ENCODE data around the gene SORCS2.

DNA sequence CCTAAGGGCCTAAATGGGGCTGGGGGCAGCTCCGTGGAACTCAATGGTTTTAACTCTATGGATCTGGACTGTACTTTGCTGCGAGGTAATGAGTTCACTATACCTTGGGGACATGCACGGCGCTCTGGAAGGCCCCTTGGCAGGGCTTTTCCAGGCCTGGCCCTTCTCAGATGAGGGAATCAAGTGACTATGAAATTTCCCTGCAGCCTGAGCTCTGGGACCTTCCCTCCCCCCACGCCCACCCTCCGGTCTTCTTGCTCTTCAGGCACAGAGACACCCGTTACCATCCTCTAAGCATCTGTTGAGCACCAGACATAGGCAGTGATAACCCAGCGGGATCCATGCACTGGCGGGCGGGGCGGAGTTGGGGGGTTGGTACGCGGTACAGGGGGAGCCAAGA, 133.2 kb downstream of the SORCS2 start:
- TF ChIP-seq POLR2A (IDR thresholded peaks at IDR 0.05; ENCODE audit: low read length) (no peak), GATA1 (IDR thresholded peaks at IDR 0.05; ENCODE audit: low read depth, low read length) (no peak)
